Activated CD4-positive, alpha-beta memory T cell treated with anti-CD3 and anti-CD28 coated beads for 36 hours (primary cell): ENCODE results near the gene RHOBTB3. TPM values are rescaled to one million over a fixed set of nuclear protein-coding genes. Genes with fewer than 3 reads are reported as not detected.
A peak's percentile ranks its signal among the peaks of the same experiment; 100 is the strongest.

ENCODE experiments used
- CTCF ChIA-PET: fragments of 350-600 bp; sonication (Branson Sonifier 250); formaldehyde crosslinking; loops from one replicate; lab custom pipeline; 2021; ENCODE audit warnings: antibody characterized with exemption, inconsistent platforms; lab: Charles Lee
- POLR2A ChIA-PET: fragments of 350-600 bp; sonication (Branson Sonifier 250); formaldehyde crosslinking; loops from one replicate; lab custom pipeline; 2021; ENCODE audit warnings: antibody characterized with exemption; lab: Charles Lee
- DNase-seq: peaks from one replicate; pipeline ENCODE4 v3.0.0-alpha.2; 2020
- H3K27ac Mint-ChIP-seq: one replicate; pipeline ENCODE4 v1.8.0; 2021; ENCODE audit warnings: mixed read lengths
- H3K27me3 Mint-ChIP-seq: one replicate; pipeline ENCODE4 v1.8.0; 2021; ENCODE audit warnings: mixed read lengths
- H3K36me3 Mint-ChIP-seq: one replicate; pipeline ENCODE4 v1.8.0; 2021; ENCODE audit warnings: mixed read lengths
- H3K4me1 Mint-ChIP-seq: one replicate; pipeline ENCODE4 v1.8.0; 2021; ENCODE audit warnings: low read depth, mixed read lengths
- H3K4me3 Mint-ChIP-seq: one replicate; pipeline ENCODE4 v1.8.0; 2021; ENCODE audit warnings: mild to moderate bottlenecking, mixed read lengths
- H3K9me3 Mint-ChIP-seq: one replicate; pipeline ENCODE4 v1.8.0; 2021; ENCODE audit warnings: mixed read lengths
- intact Hi-C: fragments of 100-400 bp; cut with micrococcal nuclease; formaldehyde crosslinking; loops from one replicate; pipeline ENCODE4 v1.15.1; 2023
- total RNA-seq, 2 experiments: library from RNA; stranded (reverse); gene quantifications; one replicate each; pipeline ENCODE4 v1.2.3, GENCODE V29; 2021

RHOBTB3 gene
- total RNA-seq, 2 experiments from 2014 or later = 0.75 to 0.97 TPM

GRCh38 chr5:95798545-95798944 lies 67.4 kb downstream of the RHOBTB3 start:
- POLR2A ChIA-PET = no interaction called here
- Mint-ChIP-seq H3K27ac (no peak overlapping the region), H3K4me3 (no peak overlapping the region), H3K36me3 (no peaks in the 10 kb centered on the region), H3K9me3 (no peaks in the 10 kb centered on the region), H3K4me1 (no peaks in the 10 kb centered on the region), H3K27me3 (no peaks in the 10 kb centered on the region)
- CTCF ChIA-PET = interaction anchor here (0.6 to 3.0 kb wide), 2 partner anchors 17 to 294 kb away, joined by 3 to 11 read pairs; no protein-coding TSS in a partner anchor
- DNase-seq = no peak
- intact Hi-C loops = no loop called here

GRCh38 chr5:95799191-95799835 lies 68.2 kb downstream of the RHOBTB3 start:
- CTCF ChIA-PET = interaction anchor here (3.0 kb wide), 1 partner anchor 18 kb away, joined by 11 read pairs; no protein-coding TSS in a partner anchor
- no peaks in the 10 kb centered on the region for H3K27me3 Mint-ChIP-seq
- H3K4me1 Mint-ChIP-seq = no peaks in the 10 kb centered on the region
- H3K4me3 Mint-ChIP-seq = no peak overlapping the region
- no peaks in the 10 kb centered on the region for H3K9me3 Mint-ChIP-seq
- H3K27ac Mint-ChIP-seq = no peak overlapping the region
- H3K36me3 Mint-ChIP-seq = no peaks in the 10 kb centered on the region
- POLR2A ChIA-PET = no interaction called here
- intact Hi-C loops = no loop called here
- no peak for DNase-seq

- H3K27me3 Mint-ChIP-seq = no peaks in the 10 kb centered on the region
- ChIA-PET CTCF (no interaction called here), POLR2A (no interaction called here)
- no peak overlapping the region for H3K27ac Mint-ChIP-seq
- DNase-seq = no peak
- no peaks in the 10 kb centered on the region for H3K9me3 Mint-ChIP-seq
- no peaks in the 10 kb centered on the region for H3K36me3 Mint-ChIP-seq
- H3K4me1 Mint-ChIP-seq = no peaks in the 10 kb centered on the region
- intact Hi-C loops = no loop called here
- no peak overlapping the region for H3K4me3 Mint-ChIP-seq
Measured at GRCh38 chr5:95800553-95800952, 69.4 kb downstream of the RHOBTB3 start.

- no peaks in the 10 kb centered on the region for H3K4me1 Mint-ChIP-seq
- H3K27me3 Mint-ChIP-seq = no peaks in the 10 kb centered on the region
- H3K9me3 Mint-ChIP-seq = no peaks in the 10 kb centered on the region
- no peak for DNase-seq
- no peaks in the 10 kb centered on the region for H3K36me3 Mint-ChIP-seq
- no peak overlapping the region for H3K4me3 Mint-ChIP-seq
- POLR2A ChIA-PET = no interaction called here
- CTCF ChIA-PET = no interaction called here
- H3K27ac Mint-ChIP-seq = no peak overlapping the region
- intact Hi-C loops = no loop called here
Measured at GRCh38 chr5:95801532-95801931, 70.4 kb downstream of the RHOBTB3 start.

GRCh38 chr5:95801961-95802360 lies 70.8 kb downstream of the RHOBTB3 start:
- DNase-seq = no peak
- H3K27ac Mint-ChIP-seq = no peak overlapping the region
- H3K36me3 Mint-ChIP-seq = no peaks in the 10 kb centered on the region
- no peaks in the 10 kb centered on the region for H3K4me1 Mint-ChIP-seq
- intact Hi-C loops = no loop called here
- no peaks in the 10 kb centered on the region for H3K9me3 Mint-ChIP-seq
- CTCF ChIA-PET = no interaction called here
- H3K27me3 Mint-ChIP-seq = no peaks in the 10 kb centered on the region
- no peak overlapping the region for H3K4me3 Mint-ChIP-seq
- POLR2A ChIA-PET = no interaction called here

- Mint-ChIP-seq H3K27ac (no peak overlapping the region), H3K9me3 (no peaks in the 10 kb centered on the region), H3K4me1 (peaks cover 6% of the 10 kb centered on the region), H3K36me3 (no peaks in the 10 kb centered on the region), H3K27me3 (no peaks in the 10 kb centered on the region), H3K4me3 (no peak overlapping the region)
- CTCF ChIA-PET = interaction anchor here (1.4 kb wide), 1 partner anchor 22 kb away, joined by 7 read pairs; no protein-coding TSS in a partner anchor
- POLR2A ChIA-PET = no interaction called here
- no peak for DNase-seq
- intact Hi-C loops = no loop called here
Measured at GRCh38 chr5:95803271-95804148, 72.4 kb downstream of the RHOBTB3 start.

GRCh38 chr5:95804736-95805539 lies 73.8 kb downstream of the RHOBTB3 start:
- Mint-ChIP-seq H3K4me1 (peaks cover 21% of the 10 kb centered on the region), H3K9me3 (no peaks in the 10 kb centered on the region), H3K36me3 (no peaks in the 10 kb centered on the region), H3K27ac (no peak overlapping the region), H3K4me3 (no peak overlapping the region), H3K27me3 (no peaks in the 10 kb centered on the region)
- POLR2A ChIA-PET = no interaction called here
- CTCF ChIA-PET = interaction anchor here (0.8 kb wide), 1 partner anchor 24 kb away, joined by 4 read pairs; no protein-coding TSS in a partner anchor
- no peak for DNase-seq
- intact Hi-C loops = no loop called here

- intact Hi-C loops = no loop called here
- no peaks in the 10 kb centered on the region for H3K27me3 Mint-ChIP-seq
- H3K36me3 Mint-ChIP-seq = no peaks in the 10 kb centered on the region
- DNase-seq = no peak
- POLR2A ChIA-PET = interaction anchor here (5.0 kb wide), 1 partner anchor 15 kb away, joined by 45 read pairs; the partner anchor contains the start of gene GLRX
- no peak overlapping the region for H3K4me3 Mint-ChIP-seq
- H3K4me1 Mint-ChIP-seq = peaks cover 37% of the 10 kb centered on the region
- H3K9me3 Mint-ChIP-seq = no peaks in the 10 kb centered on the region
- no peak overlapping the region for H3K27ac Mint-ChIP-seq
- CTCF ChIA-PET = interaction anchor here (0.9 to 5.4 kb wide), 2 partner anchors 18 to 25 kb away, joined by 3 to 66 read pairs; no protein-coding TSS in a partner anchor
Measured at GRCh38 chr5:95806687-95807086, 75.6 kb downstream of the RHOBTB3 start.

GRCh38 chr5:95808013-95808685 lies 77.0 kb downstream of the RHOBTB3 start:
- DNase-seq = no peak
- H3K27me3 Mint-ChIP-seq = no peaks in the 10 kb centered on the region
- ChIA-PET POLR2A (interaction anchor here (0.8 to 5.0 kb wide), 3 partner anchors 13 to 35 kb away, joined by 3 to 45 read pairs (median 4); partner anchors contain the start of gene GLRX), CTCF (interaction anchor here (0.7 to 5.5 kb wide), 14 partner anchors 9 to 144 kb away, joined by 3 to 66 read pairs (median 4); partner anchors contain the start of gene GLRX)
- intact Hi-C loops = loop anchor here (1.0 to 2.0 kb wide), 4 partner anchors 19 to 35 kb away; no protein-coding TSS in a partner anchor
- H3K4me3 Mint-ChIP-seq = peak overlapping the region; percentile 6
- peaks cover under 1% of the 10 kb centered on the region for H3K36me3 Mint-ChIP-seq
- no peaks in the 10 kb centered on the region for H3K9me3 Mint-ChIP-seq
- H3K4me1 Mint-ChIP-seq = peaks cover 50% of the 10 kb centered on the region
- H3K27ac Mint-ChIP-seq = peak overlapping the region; percentile 65

GRCh38 chr5:95808686-95809413 lies 77.7 kb downstream of the RHOBTB3 start:
- Mint-ChIP-seq H3K4me1 (peaks cover 54% of the 10 kb centered on the region), H3K27me3 (no peaks in the 10 kb centered on the region), H3K9me3 (no peaks in the 10 kb centered on the region), H3K36me3 (peaks cover 4% of the 10 kb centered on the region), H3K27ac (peak overlapping the region; percentile 65), H3K4me3 (peak overlapping the region; percentile 6)
- DNase-seq = peak; percentile 86
- intact Hi-C loops = loop anchor here (1.0 to 2.0 kb wide), 5 partner anchors 13 to 34 kb away; partner anchors contain the start of gene GLRX
- POLR2A ChIA-PET = interaction anchor here (1.8 to 5.0 kb wide), 2 partner anchors 12 to 34 kb away, joined by 4 to 45 read pairs; partner anchors contain the start of gene GLRX
- CTCF ChIA-PET = interaction anchor here (0.9 to 5.5 kb wide), 11 partner anchors 8 to 39 kb away, joined by 3 to 66 read pairs (median 4); partner anchors contain the start of gene GLRX
